ENCODE measurements around the gene LTBP1. TPM values are rescaled to one million over a fixed set of nuclear protein-coding genes. Genes with fewer than 3 reads are reported as not detected.

The LTBP1 gene
- total and polyA plus RNA-seq, 2 experiments from 2014 or later, result 15.7 to 49.8 TPM

GRCh38 chr2:33321876-33322483 is 375.2 kb downstream of the LTBP1 start (continued):
- TF ChIP-seq STAT1 (IDR thresholded peaks at IDR 0.05; ENCODE audit: unreplicated experiment), result no peak
- TF ChIP-seq ZNF462 (CRISPR knock-in tag; IDR thresholded peaks at IDR 0.05), result no peak
- TF ChIP-seq ZNF331 (CRISPR knock-in tag; IDR thresholded peaks at IDR 0.05; ENCODE audit: low read depth), result no peak

GRCh38 chr2:33322612-33323011 is 375.9 kb downstream of the LTBP1 start:
- no peak for ATAC-seq
- Histone ChIP-seq H4K20me1 (replicated peaks; ENCODE audit: insufficient read depth) (0 out of 2 replicates have a peak, but pooled peaks cover 5% of the 10 kb centered on the region), H2AFZ (no peak overlapping the region), H3K79me2 (replicated peaks; ENCODE audit: insufficient read depth) (no peaks in the 10 kb centered on the region), H3K9me2 (ENCODE audit: insufficient read depth) (no peaks in the 10 kb centered on the region), H3K27ac (ENCODE audit: low read depth) (no peak overlapping the region), H3K27me3 (ENCODE audit: insufficient read depth) (no peaks in the 10 kb centered on the region), H3F3A (replicated peaks; ENCODE audit: low read depth) (no peaks in the 10 kb centered on the region), H3K36me3 (ENCODE audit: insufficient read depth) (no peaks in the 10 kb centered on the region; the same call in 1 of the 2 replicates), H3K4me3 (no peak overlapping the region), H3K4me2 (no peak overlapping the region), H3K4me1 (ENCODE audit: insufficient read depth) (no peaks in the 10 kb centered on the region)
- DNase-seq (ENCODE audit: low spot score), result no peak
- Mint-ChIP-seq H3K27me3 (ENCODE audit: insufficient read depth, low read depth, poor library complexity) (no peaks in the 10 kb centered on the region), H3K4me1 (no peaks in the 10 kb centered on the region), H3K27ac (no peak overlapping the region), H3K4me3 (no peak overlapping the region), H3K9me3 (no peaks in the 10 kb centered on the region), H3K36me3 (ENCODE audit: low read depth) (no peaks in the 10 kb centered on the region)
- TF ChIP-seq NANOG (IDR thresholded peaks at IDR 0.05; ENCODE audit: borderline replicate concordance) (no peak), JUNB (IDR thresholded peaks at IDR 0.05; ENCODE audit: unreplicated experiment) (no peak), EZH2 (IDR thresholded peaks at IDR 0.05; ENCODE audit: low read depth, unreplicated experiment) (no peak), ETS1 (IDR thresholded peaks at IDR 0.05) (no peak), CTCF (conservative IDR thresholded peaks at IDR 0.05; ENCODE audit: low read depth in 2 of 2) (no peak)
- TF ChIP-seq, protein P1, sequence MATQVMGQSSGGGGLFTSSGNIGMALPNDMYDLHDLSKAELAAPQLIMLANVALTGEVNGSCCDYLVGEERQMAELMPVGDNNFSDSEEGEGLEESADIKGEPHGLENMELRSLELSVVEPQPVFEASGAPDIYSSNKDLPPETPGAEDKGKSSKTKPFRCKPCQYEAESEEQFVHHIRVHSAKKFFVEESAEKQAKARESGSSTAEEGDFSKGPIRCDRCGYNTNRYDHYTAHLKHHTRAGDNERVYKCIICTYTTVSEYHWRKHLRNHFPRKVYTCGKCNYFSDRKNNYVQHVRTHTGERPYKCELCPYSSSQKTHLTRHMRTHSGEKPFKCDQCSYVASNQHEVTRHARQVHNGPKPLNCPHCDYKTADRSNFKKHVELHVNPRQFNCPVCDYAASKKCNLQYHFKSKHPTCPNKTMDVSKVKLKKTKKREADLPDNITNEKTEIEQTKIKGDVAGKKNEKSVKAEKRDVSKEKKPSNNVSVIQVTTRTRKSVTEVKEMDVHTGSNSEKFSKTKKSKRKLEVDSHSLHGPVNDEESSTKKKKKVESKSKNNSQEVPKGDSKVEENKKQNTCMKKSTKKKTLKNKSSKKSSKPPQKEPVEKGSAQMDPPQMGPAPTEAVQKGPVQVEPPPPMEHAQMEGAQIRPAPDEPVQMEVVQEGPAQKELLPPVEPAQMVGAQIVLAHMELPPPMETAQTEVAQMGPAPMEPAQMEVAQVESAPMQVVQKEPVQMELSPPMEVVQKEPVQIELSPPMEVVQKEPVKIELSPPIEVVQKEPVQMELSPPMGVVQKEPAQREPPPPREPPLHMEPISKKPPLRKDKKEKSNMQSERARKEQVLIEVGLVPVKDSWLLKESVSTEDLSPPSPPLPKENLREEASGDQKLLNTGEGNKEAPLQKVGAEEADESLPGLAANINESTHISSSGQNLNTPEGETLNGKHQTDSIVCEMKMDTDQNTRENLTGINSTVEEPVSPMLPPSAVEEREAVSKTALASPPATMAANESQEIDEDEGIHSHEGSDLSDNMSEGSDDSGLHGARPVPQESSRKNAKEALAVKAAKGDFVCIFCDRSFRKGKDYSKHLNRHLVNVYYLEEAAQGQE (IDR thresholded peaks at IDR 0.05; ENCODE audit: unreplicated experiment), result no peak

Measured in GM23338 (cell line).